Keratinocyte (primary cell): ENCODE data around the gene HPSE2. TPM values are rescaled to one million over a fixed set of nuclear protein-coding genes. Genes with fewer than 3 reads are reported as not detected.

ENCODE experiments used
- DNase-seq: peaks from one replicate; pipeline ENCODE4 v3.0.0-alpha.2; 2011; ENCODE audit warnings: low read depth, missing footprints, low spot score
- FAIRE-seq: peaks from 2 replicates; lab custom pipeline; 2011; peaks lifted over from hg19 to GRCh38; lab: Jason Lieb, UNC
- H2AFZ ChIP-seq: 2 replicates; pipeline ENCODE4 v1.6.0; 2012; ENCODE audit warnings: low read length, control low read depth, inconsistent platforms; ENCODE audit not compliant: control insufficient read depth
- H3K27ac ChIP-seq: 2 replicates; pipeline ENCODE4 v1.5.1; 2011; ENCODE audit warnings: low read length; ENCODE audit not compliant: control insufficient read depth, insufficient read depth
- H3K27me3 ChIP-seq: 3 replicates; pipeline ENCODE4 v1.6.0; 2011; ENCODE audit warnings: low read length; ENCODE audit not compliant: control insufficient read depth, insufficient read depth; ENCODE audit errors: extremely low read depth
- H3K36me3 ChIP-seq, 2 experiments: 2 replicates in 1 of 2; 3 replicates in 1 of 2; pipeline ENCODE4 v1.5.1; 2011; ENCODE audit warnings: low read length in 2 of 2, mild to moderate bottlenecking in 1 of 2; ENCODE audit not compliant: control insufficient read depth in 2 of 2, insufficient read depth in 2 of 2; ENCODE audit errors: extremely low read depth in 1 of 2
- H3K4me1 ChIP-seq: 3 replicates; pipeline ENCODE4 v1.5.1; 2011; ENCODE audit warnings: low read length; ENCODE audit not compliant: control insufficient read depth, insufficient read depth; ENCODE audit errors: extremely low read depth
- H3K4me2 ChIP-seq: 3 replicates; pipeline ENCODE4 v1.6.0; 2011; ENCODE audit warnings: low read depth, low read length; ENCODE audit not compliant: control insufficient read depth, insufficient read depth; ENCODE audit errors: extremely low read depth
- H3K4me3 ChIP-seq, 3 experiments: fragments of 200-600 bp in 1 of 3; sonication (generic) in 1 of 3; 2 replicates in 2 of 3; 3 replicates in 1 of 3; pipeline ENCODE4 v1.5.1; 2011 to 2016; ENCODE audit warnings: low read length in 3 of 3, mild to moderate bottlenecking in 3 of 3, control low read depth in 2 of 3, inconsistent platforms in 1 of 3, low read depth in 1 of 3, mixed read lengths in 1 of 3, mixed run types in 1 of 3, moderate library complexity in 1 of 3; ENCODE audit not compliant: control insufficient read depth in 2 of 3, insufficient read depth in 2 of 3; ENCODE audit errors: extremely low read depth in 1 of 3
- H3K79me2 ChIP-seq: 2 replicates; pipeline ENCODE4 v1.6.0; 2012; ENCODE audit warnings: low read length; ENCODE audit not compliant: control insufficient read depth, insufficient read depth
- H3K9ac ChIP-seq: 3 replicates; pipeline ENCODE4 v1.6.0; 2011; ENCODE audit warnings: low read length; ENCODE audit not compliant: control insufficient read depth, insufficient read depth; ENCODE audit errors: extremely low read depth
- H3K9me1 ChIP-seq: 3 replicates; pipeline ENCODE4 v1.6.0; 2011; ENCODE audit warnings: low read length; ENCODE audit not compliant: control insufficient read depth, insufficient read depth; ENCODE audit errors: extremely low read depth
- H3K9me3 ChIP-seq: 2 replicates; pipeline ENCODE4 v1.5.1; 2012; ENCODE audit warnings: low read depth, low read length; ENCODE audit not compliant: control insufficient read depth
- H4K20me1 ChIP-seq: 3 replicates; pipeline ENCODE4 v1.6.0; 2011; ENCODE audit warnings: low read length; ENCODE audit not compliant: control insufficient read depth, insufficient read depth; ENCODE audit errors: extremely low read depth
- CTCF ChIP-seq, 3 experiments: IDR thresholded peaks in 1 of 3; conservative IDR thresholded peaks in 1 of 3; optimal IDR thresholded peaks in 1 of 3; 2 replicates in 2 of 3; 3 replicates in 1 of 3; pipeline versions ENCODE3 to v1.5.1; 2011; ENCODE audit warnings: low read length in 3 of 3, mild to moderate bottlenecking in 3 of 3, moderate library complexity in 2 of 3, control low read depth in 1 of 3, inconsistent platforms in 1 of 3; ENCODE audit not compliant: insufficient read depth in 2 of 3; ENCODE audit errors: extremely low read depth in 1 of 3
- EZH2 ChIP-seq: IDR thresholded peaks from one replicate; pipeline ENCODE4 v1.6.1; 2012; ENCODE audit warnings: inconsistent platforms, mild to moderate bottlenecking, low read length, moderate library complexity
- dilution Hi-C: fragments of 300-500 bp; cut with MboI; formaldehyde crosslinking; loops from one replicate; pipeline ENCODE4 v1.7.0; 2020; ENCODE audit warnings: low sequenced_read_pairs; ENCODE audit not compliant: extremely low pct_ligation_motif_present
- polyA plus RNA-seq, 5 experiments: library from polyadenylated mRNA; depleted of rRNA in 3 of 5; stranded (reverse) in 3 of 5; stranded (forward) in 1 of 5; unstranded in 1 of 5; fragments of >200 nt; gene quantifications; 1 replicate in 1 of 5; 2 replicates in 3 of 5; 3 replicates in 1 of 5; pipeline versions ENCODE4 v1.2.1 to v1.2.3, GENCODE V29; 2011 to 2012; ENCODE audit warnings: missing spikeins in 2 of 5, low read depth in 1 of 5, low replicate concordance in 1 of 5

Gene HPSE2
- polyA plus RNA-seq, 1 donor (not counting 4 experiments of a cell fraction or from before 2014, with no cell fraction given) = 0.01 TPM

GRCh38 chr10:98433371-98433770, 802.3 kb downstream of the HPSE2 start:
- no peaks in the 10 kb centered on the region for H3K9me3 ChIP-seq
- FAIRE-seq (no peak), DNase-seq (no peak)
- H3K36me3 ChIP-seq = peaks cover 15 to 36% of the 10 kb centered on the region in 2 experiments
- H3K79me2 ChIP-seq = no peaks in the 10 kb centered on the region
- no peak overlapping the region for H3K4me3 ChIP-seq
- no peak overlapping the region for H2AFZ ChIP-seq
- H3K9ac ChIP-seq = no peak overlapping the region
- dilution Hi-C loops = no loop called here
- no peaks in the 10 kb centered on the region for H3K9me1 ChIP-seq
- H3K27ac ChIP-seq = no peak overlapping the region
- TF ChIP-seq CTCF (optimal IDR thresholded peaks at IDR 0.05 in 1 of 3, IDR thresholded peaks at IDR 0.05 in 1 of 3, conservative IDR thresholded peaks at IDR 0.05 in 1 of 3; ENCODE audit: extremely low read depth in 1 of 3, insufficient read depth in 2 of 3, low read length in 3 of 3) (no peak), EZH2 (no peak)
- H3K4me2 ChIP-seq = no peak overlapping the region
- H4K20me1 ChIP-seq = no peaks in the 10 kb centered on the region
- H3K27me3 ChIP-seq = no peaks in the 10 kb centered on the region
- no peaks in the 10 kb centered on the region for H3K4me1 ChIP-seq

GRCh38 chr10:98432330-98432729, 803.3 kb downstream of the HPSE2 start:
- no peaks in the 10 kb centered on the region for H4K20me1 ChIP-seq
- H3K4me1 ChIP-seq = no peaks in the 10 kb centered on the region
- H3K4me2 ChIP-seq = no peak overlapping the region
- no peak overlapping the region for H3K9ac ChIP-seq
- DNase-seq (no peak), FAIRE-seq (no peak)
- no peak for TF ChIP-seq EZH2
- no peak for TF ChIP-seq CTCF (optimal IDR thresholded peaks at IDR 0.05 in 1 of 3, IDR thresholded peaks at IDR 0.05 in 1 of 3, conservative IDR thresholded peaks at IDR 0.05 in 1 of 3; ENCODE audit: extremely low read depth in 1 of 3, insufficient read depth in 2 of 3, low read length in 3 of 3)
- no peaks in the 10 kb centered on the region for H3K79me2 ChIP-seq
- peaks cover 15 to 37% of the 10 kb centered on the region in 2 experiments for H3K36me3 ChIP-seq
- H3K27ac ChIP-seq = no peak overlapping the region
- no peaks in the 10 kb centered on the region for H3K27me3 ChIP-seq
- H2AFZ ChIP-seq = no peak overlapping the region
- no peaks in the 10 kb centered on the region for H3K9me1 ChIP-seq
- dilution Hi-C loops = no loop called here
- H3K4me3 ChIP-seq = no peak overlapping the region
- H3K9me3 ChIP-seq = no peaks in the 10 kb centered on the region
